Activated naive CD4-positive, alpha-beta T cell treated with anti-CD3 and anti-CD28 coated beads for 36 hours (primary cell): ENCODE results near the gene PALMD. TPM values are rescaled to one million over a fixed set of nuclear protein-coding genes. Genes with fewer than 3 reads are reported as not detected.

ENCODE experiments used
- CTCF ChIA-PET: fragments of 350-600 bp; sonication (Branson Sonifier 250); formaldehyde crosslinking; loops from one replicate; lab custom pipeline; 2021; ENCODE audit warnings: antibody characterized with exemption; lab: Charles Lee
- DNase-seq: peaks from one replicate; pipeline ENCODE4 v3.0.0-alpha.2; 2020
- H3K27ac Mint-ChIP-seq: one replicate; pipeline ENCODE4 v1.8.0; 2021; ENCODE audit warnings: mild to moderate bottlenecking, mixed read lengths
- H3K27me3 Mint-ChIP-seq: one replicate; pipeline ENCODE4 v1.8.0; 2021; ENCODE audit warnings: low read depth, mixed read lengths
- H3K36me3 Mint-ChIP-seq: one replicate; pipeline ENCODE4 v1.8.0; 2021; ENCODE audit warnings: low read depth, mixed read lengths
- H3K4me1 Mint-ChIP-seq: one replicate; pipeline ENCODE4 v1.8.0; 2021; ENCODE audit warnings: low read depth, mixed read lengths
- H3K4me3 Mint-ChIP-seq: one replicate; pipeline ENCODE4 v1.8.0; 2021; ENCODE audit warnings: mild to moderate bottlenecking, moderate library complexity, mixed read lengths
- H3K9me3 Mint-ChIP-seq: one replicate; pipeline ENCODE4 v1.8.0; 2021; ENCODE audit warnings: mixed read lengths
- intact Hi-C: fragments of 100-400 bp; cut with micrococcal nuclease; formaldehyde crosslinking; loops from one replicate; pipeline ENCODE4 v1.15.1; 2023
- total RNA-seq, 2 experiments: library from RNA; stranded (reverse); gene quantifications; one replicate each; pipeline ENCODE4 v1.2.3, GENCODE V29; 2021

PALMD gene
- total RNA-seq, 2 experiments from 2014 or later, result not detected

DNA sequence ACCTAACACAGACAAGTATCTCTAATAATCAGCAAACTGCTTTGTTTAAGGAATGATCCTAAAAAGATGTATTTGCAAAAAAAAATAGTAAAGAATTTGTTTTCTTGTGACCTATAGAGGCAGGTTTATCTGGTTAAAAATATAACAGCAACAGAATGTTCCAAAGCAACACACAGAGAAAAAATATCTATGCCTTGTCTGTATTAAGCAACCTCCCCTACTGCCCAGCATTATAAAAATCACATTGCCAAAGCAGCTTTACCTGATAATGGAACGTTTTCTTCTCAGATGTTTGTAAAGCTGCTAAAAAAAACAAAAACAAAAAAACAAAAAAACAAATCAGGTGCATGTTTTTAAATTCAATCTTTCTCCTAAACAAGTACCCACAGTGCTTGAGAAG lies 24.7 kb downstream of the PALMD start:
- no peak for DNase-seq
- Mint-ChIP-seq H3K36me3 (no peaks in the 10 kb centered on the region), H3K27ac (no peak overlapping the region), H3K27me3 (peaks cover 10% of the 10 kb centered on the region), H3K4me3 (no peak overlapping the region), H3K9me3 (no peaks in the 10 kb centered on the region), H3K4me1 (no peaks in the 10 kb centered on the region)
- CTCF ChIA-PET, result interaction anchor here (0.7 kb wide), 2 partner anchors 9 to 31 kb away, joined by 3 to 4 read pairs; no protein-coding TSS in a partner anchor
- intact Hi-C loops, result no loop called here

DNA sequence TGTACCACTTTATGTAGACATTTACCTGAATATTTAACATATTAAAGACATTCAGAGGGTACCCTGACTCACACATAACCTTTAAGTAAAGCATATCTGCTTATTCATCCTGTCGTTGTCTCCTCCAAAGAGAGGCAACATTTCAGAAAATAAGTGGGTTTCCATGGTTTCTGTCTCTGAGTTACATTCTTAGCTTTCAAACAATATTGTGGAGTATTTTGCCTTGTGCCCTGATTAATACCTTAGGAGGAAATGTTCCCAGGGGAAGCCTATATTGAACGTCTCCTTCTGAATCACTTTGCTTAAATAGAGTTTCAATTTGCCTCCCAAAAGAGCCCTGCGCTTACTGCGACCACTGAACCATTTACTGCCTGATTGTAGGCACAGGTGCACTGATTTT lies 26.1 kb downstream of the PALMD start:
- intact Hi-C loops, result no loop called here
- peaks cover 10% of the 10 kb centered on the region for H3K27me3 Mint-ChIP-seq
- no peak for DNase-seq
- CTCF ChIA-PET, result interaction anchor here (2.7 kb wide), 1 partner anchor 14 kb away, joined by 8 read pairs; no protein-coding TSS in a partner anchor
- no peaks in the 10 kb centered on the region for H3K9me3 Mint-ChIP-seq
- no peak overlapping the region for H3K4me3 Mint-ChIP-seq
- no peaks in the 10 kb centered on the region for H3K36me3 Mint-ChIP-seq
- H3K27ac Mint-ChIP-seq, result no peak overlapping the region
- no peaks in the 10 kb centered on the region for H3K4me1 Mint-ChIP-seq

DNA sequence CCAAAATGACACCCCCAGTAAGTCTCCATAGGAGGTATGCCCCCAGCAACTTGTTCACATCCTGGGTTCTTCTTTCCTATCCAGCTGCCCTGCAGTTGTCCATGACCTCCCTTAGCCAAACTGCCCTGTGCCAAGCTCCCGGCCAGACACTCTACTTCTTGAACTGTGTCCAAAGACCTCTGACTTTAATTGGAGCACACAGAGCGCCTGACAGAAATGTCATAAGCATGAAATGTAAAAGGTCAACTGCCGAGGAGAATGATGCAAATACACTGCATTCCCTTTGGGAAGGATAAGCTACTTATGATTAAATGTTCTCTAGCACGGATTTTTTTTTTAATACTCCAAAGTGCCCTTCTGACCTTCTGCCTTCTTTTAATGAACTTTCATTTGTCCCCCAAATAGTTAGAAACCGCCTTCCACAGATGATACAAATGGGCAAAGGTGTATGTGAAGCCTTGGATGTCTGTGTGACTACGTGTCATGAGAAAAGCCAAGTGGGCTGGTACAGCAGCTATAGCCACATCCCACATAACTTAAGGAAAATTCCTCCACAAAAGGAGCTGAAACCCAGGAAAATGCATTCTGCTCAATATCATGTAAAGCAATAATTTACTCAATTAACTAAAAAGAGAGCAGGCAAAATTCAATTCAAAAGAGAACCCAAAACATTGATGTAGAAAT lies 26.8 kb downstream of the PALMD start:
- H3K36me3 Mint-ChIP-seq, result no peaks in the 10 kb centered on the region
- no peak overlapping the region for H3K4me3 Mint-ChIP-seq
- no peak overlapping the region for H3K27ac Mint-ChIP-seq
- no peak for DNase-seq
- CTCF ChIA-PET, result interaction anchor here (2.7 kb wide), 1 partner anchor 13 kb away, joined by 8 read pairs; no protein-coding TSS in a partner anchor
- H3K9me3 Mint-ChIP-seq, result no peaks in the 10 kb centered on the region
- peaks cover 10% of the 10 kb centered on the region for H3K27me3 Mint-ChIP-seq
- intact Hi-C loops, result no loop called here
- no peaks in the 10 kb centered on the region for H3K4me1 Mint-ChIP-seq

DNA sequence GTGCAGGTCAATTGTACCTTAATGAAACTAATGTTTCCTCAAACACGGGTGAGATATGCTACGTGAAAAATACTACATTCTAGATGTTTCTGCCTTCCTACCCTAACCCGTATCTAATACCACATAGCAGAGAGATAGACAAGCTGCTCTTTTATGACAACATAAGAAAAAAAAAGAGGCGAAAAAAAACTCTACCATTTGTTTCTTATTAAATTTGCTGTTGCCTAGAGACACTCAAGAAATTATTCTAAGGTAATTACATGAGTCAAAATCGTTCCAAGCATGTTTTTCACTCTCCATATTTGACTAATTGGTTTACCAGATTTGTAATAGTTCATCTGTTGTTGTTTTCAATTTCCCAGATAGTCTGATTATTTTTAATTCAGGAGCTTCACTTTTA lies 27.4 kb downstream of the PALMD start:
- intact Hi-C loops, result no loop called here
- H3K4me3 Mint-ChIP-seq, result no peak overlapping the region
- H3K9me3 Mint-ChIP-seq, result no peaks in the 10 kb centered on the region
- no peaks in the 10 kb centered on the region for H3K4me1 Mint-ChIP-seq
- H3K36me3 Mint-ChIP-seq, result no peaks in the 10 kb centered on the region
- no peak for DNase-seq
- CTCF ChIA-PET, result interaction anchor here (2.7 kb wide), 1 partner anchor 12 kb away, joined by 8 read pairs; no protein-coding TSS in a partner anchor
- H3K27me3 Mint-ChIP-seq, result peaks cover 10% of the 10 kb centered on the region
- no peak overlapping the region for H3K27ac Mint-ChIP-seq

DNA sequence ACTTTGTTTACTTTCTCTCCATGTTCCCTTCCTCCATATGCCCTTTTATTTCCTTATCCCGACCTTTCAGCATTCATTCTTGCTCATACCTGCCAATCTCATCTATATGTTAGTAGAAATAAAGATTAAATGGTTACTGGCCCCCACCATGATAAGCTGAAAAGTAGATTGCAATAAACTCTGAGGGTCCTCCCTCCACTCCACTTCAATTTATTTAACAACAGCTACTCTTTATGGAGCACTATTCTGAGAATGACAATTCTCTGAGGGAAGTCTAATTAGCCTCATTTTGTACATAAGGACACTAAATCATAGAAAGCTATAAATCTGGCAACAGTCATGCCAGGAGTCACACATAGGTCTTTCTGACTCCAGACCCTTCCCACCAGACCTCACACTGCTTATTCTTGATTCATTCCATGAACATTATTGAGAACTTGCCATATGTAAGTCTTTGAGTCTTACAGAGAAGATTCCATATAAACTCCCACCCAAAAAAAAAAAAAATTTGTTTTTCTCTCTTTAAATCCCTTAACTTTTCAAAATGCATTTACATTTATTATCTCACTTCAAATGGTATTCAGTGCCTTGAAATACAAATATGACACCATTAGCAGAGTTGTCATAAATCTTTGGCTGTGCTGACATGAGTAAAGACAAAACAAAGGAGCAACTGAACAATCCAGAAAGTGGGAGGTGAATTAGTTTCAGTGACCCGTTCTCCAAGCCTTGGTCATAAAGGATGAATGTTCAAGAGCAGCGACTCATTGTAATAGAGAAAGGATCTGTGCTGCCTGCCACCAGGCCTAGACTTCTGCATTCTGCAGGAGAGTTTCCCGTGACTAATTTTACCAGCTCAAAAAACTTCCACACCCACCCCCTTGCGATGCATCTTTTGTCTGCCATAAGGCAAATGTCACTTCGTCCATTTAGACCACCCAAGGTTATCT lies 28.5 kb downstream of the PALMD start:
- DNase-seq, result no peak
- intact Hi-C loops, result no loop called here
- CTCF ChIA-PET, result interaction anchor here (2.7 kb wide), 1 partner anchor 11 kb away, joined by 8 read pairs; no protein-coding TSS in a partner anchor

DNA sequence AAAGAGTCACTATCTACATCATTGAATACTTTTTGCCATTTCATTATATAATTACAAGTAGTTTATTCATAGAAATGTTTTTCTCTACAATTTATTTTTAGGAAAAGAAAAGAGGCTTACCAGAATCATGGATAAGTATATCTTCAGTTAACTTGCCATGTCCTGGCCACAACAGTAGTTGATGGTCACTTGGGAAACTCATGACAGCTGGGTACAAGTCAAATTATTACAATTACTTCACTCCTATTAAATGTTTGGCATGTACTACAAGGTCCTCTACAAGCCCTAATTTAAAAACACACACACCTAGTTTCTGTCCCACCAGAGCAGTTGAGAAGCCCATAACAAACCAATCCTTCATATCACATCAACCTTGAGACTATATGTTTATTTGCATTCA lies 29.4 kb downstream of the PALMD start:
- H3K4me3 Mint-ChIP-seq, result no peak overlapping the region
- peaks cover 6% of the 10 kb centered on the region for H3K27me3 Mint-ChIP-seq
- DNase-seq, result no peak
- H3K4me1 Mint-ChIP-seq, result no peaks in the 10 kb centered on the region
- H3K36me3 Mint-ChIP-seq, result no peaks in the 10 kb centered on the region
- no peak overlapping the region for H3K27ac Mint-ChIP-seq
- H3K9me3 Mint-ChIP-seq, result no peaks in the 10 kb centered on the region
- CTCF ChIA-PET, result no interaction called here
- intact Hi-C loops, result no loop called here

More for the DNA sequence above, 28.5 kb downstream of the PALMD start:
- peaks cover 8% of the 10 kb centered on the region for H3K27me3 Mint-ChIP-seq
- H3K27ac Mint-ChIP-seq, result no peak overlapping the region
- no peaks in the 10 kb centered on the region for H3K4me1 Mint-ChIP-seq
- H3K36me3 Mint-ChIP-seq, result no peaks in the 10 kb centered on the region
- no peaks in the 10 kb centered on the region for H3K9me3 Mint-ChIP-seq
- no peak overlapping the region for H3K4me3 Mint-ChIP-seq

DNA sequence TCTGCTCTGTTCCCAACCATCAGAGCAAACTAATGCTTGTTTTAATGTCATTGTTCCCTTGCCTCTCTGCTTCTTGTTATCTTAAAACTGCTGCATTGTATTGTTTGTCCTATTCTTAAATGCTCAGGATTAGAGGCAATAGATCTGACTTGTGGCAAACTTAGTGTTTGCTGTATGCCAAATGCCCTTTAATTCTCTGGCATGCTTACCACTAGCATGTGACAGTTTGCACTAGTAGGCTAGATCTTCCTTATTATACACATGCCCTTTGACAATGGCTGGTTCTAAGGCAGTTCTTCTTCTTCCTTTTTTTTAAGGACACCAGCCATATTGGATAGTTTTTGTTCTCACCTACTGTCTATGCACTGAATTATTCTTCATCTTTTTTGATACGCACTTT lies 30.1 kb downstream of the PALMD start:
- peaks cover 6% of the 10 kb centered on the region for H3K27me3 Mint-ChIP-seq
- intact Hi-C loops, result no loop called here
- DNase-seq, result no peak
- H3K4me1 Mint-ChIP-seq, result no peaks in the 10 kb centered on the region
- no peaks in the 10 kb centered on the region for H3K36me3 Mint-ChIP-seq
- H3K27ac Mint-ChIP-seq, result no peak overlapping the region
- H3K4me3 Mint-ChIP-seq, result no peak overlapping the region
- H3K9me3 Mint-ChIP-seq, result no peaks in the 10 kb centered on the region
- CTCF ChIA-PET, result interaction anchor here (0.8 kb wide), 1 partner anchor 30 kb away, joined by 3 read pairs; no protein-coding TSS in a partner anchor

DNA sequence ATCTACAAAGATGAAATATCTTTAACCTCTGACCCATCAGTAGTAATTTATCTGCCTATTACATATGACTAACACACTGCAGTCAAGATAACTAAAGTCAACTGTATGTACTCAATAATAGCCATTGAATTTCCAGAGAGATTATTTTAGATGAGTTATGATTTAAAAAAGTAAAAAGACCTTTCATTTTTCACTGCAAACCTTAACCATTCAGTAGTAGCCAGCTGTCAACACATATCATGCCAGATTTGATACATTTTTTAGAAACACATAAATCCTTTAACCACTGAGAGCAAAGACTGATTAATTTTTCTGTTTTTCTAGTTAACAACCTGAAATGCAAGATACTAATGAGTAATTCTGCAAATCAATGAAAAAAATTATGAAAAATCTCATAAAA lies 31.0 kb downstream of the PALMD start:
- peaks cover 6% of the 10 kb centered on the region for H3K27me3 Mint-ChIP-seq
- no peaks in the 10 kb centered on the region for H3K9me3 Mint-ChIP-seq
- H3K4me3 Mint-ChIP-seq, result no peak overlapping the region
- CTCF ChIA-PET, result no interaction called here
- intact Hi-C loops, result no loop called here
- no peaks in the 10 kb centered on the region for H3K4me1 Mint-ChIP-seq
- DNase-seq, result no peak
- H3K36me3 Mint-ChIP-seq, result no peaks in the 10 kb centered on the region
- no peak overlapping the region for H3K27ac Mint-ChIP-seq

DNA sequence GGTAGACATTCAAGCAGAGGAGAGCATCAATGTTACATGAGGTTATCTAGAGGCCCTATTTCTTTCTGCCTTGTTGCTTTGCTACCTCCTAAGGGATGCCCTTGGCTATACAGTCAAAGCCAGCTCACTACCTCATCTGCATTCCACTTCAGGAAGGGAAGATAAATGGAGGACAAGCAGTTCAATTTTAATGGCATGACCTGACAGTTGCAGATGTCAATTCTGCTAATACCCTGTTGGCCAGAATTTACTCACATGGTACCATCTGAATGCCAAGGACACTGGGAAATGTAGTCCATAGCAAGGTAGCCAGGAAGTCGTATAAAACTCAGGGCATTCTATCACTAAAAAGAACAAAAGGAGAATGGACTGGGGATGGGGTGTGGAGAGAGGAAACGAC lies 31.5 kb downstream of the PALMD start:
- intact Hi-C loops, result no loop called here
- no peak overlapping the region for H3K27ac Mint-ChIP-seq

DNA sequence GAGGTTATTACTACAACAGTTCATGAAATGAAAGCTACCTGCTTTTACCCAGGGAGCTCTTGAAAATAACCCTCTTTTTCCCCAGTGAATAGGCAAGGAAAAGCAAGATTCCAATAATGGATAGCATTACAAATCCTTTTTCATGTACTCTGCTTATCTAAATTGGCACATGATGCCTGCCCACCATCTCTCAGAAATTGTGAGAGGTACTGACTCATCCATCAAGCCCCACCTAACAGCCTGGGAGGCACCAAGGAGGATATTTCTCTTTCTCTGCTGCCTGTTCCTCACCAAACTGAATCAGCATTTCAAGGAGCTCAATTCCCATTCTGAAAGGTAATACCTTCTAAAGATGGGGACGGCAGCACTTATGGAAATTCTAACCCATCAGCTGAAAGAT lies 34.4 kb downstream of the PALMD start:
- no peak for DNase-seq
- Mint-ChIP-seq H3K36me3 (no peaks in the 10 kb centered on the region), H3K4me1 (no peaks in the 10 kb centered on the region), H3K4me3 (no peak overlapping the region), H3K9me3 (no peaks in the 10 kb centered on the region), H3K27me3 (no peaks in the 10 kb centered on the region), H3K27ac (no peak overlapping the region)
- intact Hi-C loops, result no loop called here
- CTCF ChIA-PET, result interaction anchor here (0.6 kb wide), 1 partner anchor 673 kb away, joined by 3 read pairs; no protein-coding TSS in a partner anchor

More for the DNA sequence above, 31.5 kb downstream of the PALMD start:
- Mint-ChIP-seq H3K4me3 (no peak overlapping the region), H3K4me1 (no peaks in the 10 kb centered on the region), H3K9me3 (no peaks in the 10 kb centered on the region), H3K36me3 (no peaks in the 10 kb centered on the region), H3K27me3 (peaks cover 6% of the 10 kb centered on the region)
- DNase-seq, result no peak
- CTCF ChIA-PET, result no interaction called here

DNA sequence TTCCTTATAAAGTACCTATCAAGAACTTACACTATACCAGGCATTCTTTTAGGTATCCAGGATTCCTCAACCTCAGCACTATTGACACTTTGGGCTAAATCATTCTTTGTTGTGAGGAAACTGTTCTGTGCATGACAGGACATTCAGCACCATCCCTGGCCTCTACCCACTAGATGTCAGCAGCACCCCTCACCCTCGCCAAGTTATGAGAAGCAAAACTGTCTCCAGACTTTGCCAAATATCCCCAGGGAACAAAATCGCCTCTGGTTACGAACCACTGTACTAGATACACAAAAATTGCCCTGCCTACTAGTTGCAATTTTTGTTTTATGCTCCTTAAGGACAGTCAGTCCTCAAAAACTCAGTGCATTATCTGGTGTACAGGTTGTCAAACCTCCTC lies 35.7 kb downstream of the PALMD start:
- Mint-ChIP-seq H3K4me3 (no peak overlapping the region), H3K27ac (no peak overlapping the region), H3K27me3 (no peaks in the 10 kb centered on the region), H3K9me3 (no peaks in the 10 kb centered on the region), H3K4me1 (no peaks in the 10 kb centered on the region), H3K36me3 (no peaks in the 10 kb centered on the region)
- no peak for DNase-seq
- CTCF ChIA-PET, result no interaction called here
- intact Hi-C loops, result no loop called here

DNA sequence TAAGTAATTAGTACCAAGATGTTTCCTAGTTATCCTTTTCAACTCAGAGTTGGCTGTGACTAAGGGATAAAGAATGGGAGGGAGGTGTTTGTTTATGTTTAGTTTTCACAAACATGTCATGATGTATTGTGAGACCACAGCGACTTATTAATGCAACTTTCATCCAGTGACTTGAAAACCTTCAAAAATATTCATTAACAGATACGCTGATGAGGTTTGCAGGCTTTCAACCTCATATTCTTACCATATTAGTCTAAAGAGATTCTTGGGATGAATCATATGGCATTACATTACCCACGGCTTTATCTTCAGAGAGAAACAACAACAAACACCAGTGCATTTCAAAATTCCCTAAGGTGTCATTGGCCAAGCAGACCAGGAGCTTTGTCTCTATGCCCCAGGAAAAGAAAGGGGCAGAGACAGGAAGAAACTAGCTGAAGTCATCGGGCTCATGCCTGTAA lies 36.4 kb downstream of the PALMD start:
- Mint-ChIP-seq H3K4me1 (no peaks in the 10 kb centered on the region), H3K27ac (no peak overlapping the region), H3K36me3 (no peaks in the 10 kb centered on the region), H3K4me3 (no peak overlapping the region), H3K9me3 (no peaks in the 10 kb centered on the region), H3K27me3 (no peaks in the 10 kb centered on the region)
- no peak for DNase-seq
- intact Hi-C loops, result no loop called here
- CTCF ChIA-PET, result interaction anchor here (0.6 kb wide), 2 partner anchors 26 to 34 kb away, joined by 3 read pairs; no protein-coding TSS in a partner anchor
